Measurements from ENCODE around the gene VWA7.

VWA7 gene

DNA sequence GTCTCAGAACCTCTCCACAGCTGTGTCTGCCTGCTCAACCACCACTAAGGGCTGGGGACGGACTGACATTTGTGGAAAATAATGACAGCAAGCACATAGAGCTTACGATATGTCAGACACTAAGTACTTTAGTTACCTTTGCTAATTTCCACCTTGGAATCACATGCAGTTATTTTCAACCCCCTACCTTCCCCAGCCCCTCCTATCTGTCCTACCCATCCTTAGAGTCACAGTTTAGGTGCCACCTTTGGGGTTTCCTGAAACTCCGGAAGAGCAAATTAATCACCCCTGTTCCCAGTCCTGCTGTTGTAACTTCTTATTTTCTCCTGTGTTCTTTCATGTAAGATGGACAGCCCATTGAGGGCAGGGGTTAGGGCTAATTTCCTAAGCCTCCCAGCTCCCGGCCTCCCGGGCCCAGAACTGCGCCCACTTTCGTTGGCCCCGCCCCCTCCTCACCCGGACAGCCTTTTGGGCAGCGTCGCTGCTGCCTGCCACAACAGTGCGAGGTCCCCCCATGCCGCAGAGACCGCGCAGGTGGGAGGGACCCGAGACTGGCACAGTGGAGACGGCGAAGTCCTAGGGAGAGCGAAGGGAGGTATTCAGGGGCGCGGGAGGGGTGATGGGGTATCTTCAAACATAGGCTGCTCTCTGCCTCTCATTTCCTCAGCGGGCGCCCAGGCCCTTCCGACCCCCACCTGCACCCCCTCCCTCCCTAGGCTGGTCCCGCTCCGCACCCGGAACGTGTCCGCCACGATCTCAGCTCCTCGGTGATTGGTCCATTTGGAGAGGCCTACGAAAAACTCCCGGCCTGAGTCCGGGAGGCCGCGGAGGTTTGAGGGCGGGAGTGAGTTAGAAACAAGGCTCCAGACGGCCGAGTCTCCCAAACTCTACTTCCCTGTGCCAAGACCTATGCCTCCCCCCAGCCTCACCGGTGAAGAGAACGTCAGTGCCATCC lies 49.1 kb downstream of the VWA7 start:
- no peak for DNase-seq
- no peak overlapping the region for H3K4me3 ChIP-seq (ENCODE audit: low read depth, low read length)
- in situ Hi-C loops (cut with HindIII; ENCODE audit: low pct_ligation_motif_present, low sequenced_read_pairs) = no loop called here
- H3K27ac ChIP-seq = no peak overlapping the region
- TF ChIP-seq, protein P1, sequence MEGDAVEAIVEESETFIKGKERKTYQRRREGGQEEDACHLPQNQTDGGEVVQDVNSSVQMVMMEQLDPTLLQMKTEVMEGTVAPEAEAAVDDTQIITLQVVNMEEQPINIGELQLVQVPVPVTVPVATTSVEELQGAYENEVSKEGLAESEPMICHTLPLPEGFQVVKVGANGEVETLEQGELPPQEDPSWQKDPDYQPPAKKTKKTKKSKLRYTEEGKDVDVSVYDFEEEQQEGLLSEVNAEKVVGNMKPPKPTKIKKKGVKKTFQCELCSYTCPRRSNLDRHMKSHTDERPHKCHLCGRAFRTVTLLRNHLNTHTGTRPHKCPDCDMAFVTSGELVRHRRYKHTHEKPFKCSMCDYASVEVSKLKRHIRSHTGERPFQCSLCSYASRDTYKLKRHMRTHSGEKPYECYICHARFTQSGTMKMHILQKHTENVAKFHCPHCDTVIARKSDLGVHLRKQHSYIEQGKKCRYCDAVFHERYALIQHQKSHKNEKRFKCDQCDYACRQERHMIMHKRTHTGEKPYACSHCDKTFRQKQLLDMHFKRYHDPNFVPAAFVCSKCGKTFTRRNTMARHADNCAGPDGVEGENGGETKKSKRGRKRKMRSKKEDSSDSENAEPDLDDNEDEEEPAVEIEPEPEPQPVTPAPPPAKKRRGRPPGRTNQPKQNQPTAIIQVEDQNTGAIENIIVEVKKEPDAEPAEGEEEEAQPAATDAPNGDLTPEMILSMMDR (IDR thresholded peaks at IDR 0.05; ENCODE audit: low read depth, low read length, missing control alignments) = no peak
- peaks cover 41% of the 10 kb centered on the region for H3K36me3 ChIP-seq (replicated peaks)
- H3K27me3 ChIP-seq (replicated peaks) = no peaks in the 10 kb centered on the region

DNA sequence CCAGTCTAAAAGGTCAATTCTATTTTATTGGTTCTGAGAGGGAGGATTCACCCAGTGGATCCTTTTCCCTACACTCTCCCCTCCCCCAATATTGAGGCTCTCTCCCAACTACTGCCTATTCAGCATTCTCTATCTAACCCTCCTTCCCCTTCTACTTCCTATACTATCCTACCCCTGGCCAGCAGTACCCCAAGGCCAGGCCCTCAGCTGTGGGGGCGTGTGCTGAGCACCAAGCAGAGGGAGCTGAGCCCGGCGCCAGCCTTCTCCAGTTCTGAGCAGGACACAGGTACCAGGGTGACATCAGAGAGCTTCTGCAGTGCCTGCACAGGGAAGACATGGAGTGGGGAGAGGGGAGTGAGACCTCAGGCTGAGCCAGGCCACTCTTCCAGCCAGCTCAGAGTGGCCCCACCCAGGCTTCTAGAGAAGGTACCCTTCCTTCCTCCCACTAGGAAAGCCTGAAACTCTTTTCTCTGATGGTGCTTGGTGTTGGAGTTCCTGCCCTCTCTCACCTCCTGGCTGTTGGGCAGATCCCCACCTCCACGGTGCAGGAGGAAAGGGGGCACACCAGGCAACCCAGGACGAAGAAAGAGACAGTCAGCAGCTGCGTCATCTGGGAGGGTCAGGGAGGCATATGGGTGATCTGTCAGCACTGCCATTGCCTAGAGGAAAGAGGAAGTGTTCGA lies 50.0 kb downstream of the VWA7 start:
- H3K27me3 ChIP-seq (replicated peaks) = no peaks in the 10 kb centered on the region
- peaks cover 33% of the 10 kb centered on the region for H3K36me3 ChIP-seq (replicated peaks)
- no peak overlapping the region for H3K4me3 ChIP-seq (ENCODE audit: low read depth, low read length)
- H3K27ac ChIP-seq = no peak overlapping the region
- TF ChIP-seq, protein P1 (IDR thresholded peaks at IDR 0.05; ENCODE audit: low read depth, low read length, missing control alignments) = no peak
- no peak for DNase-seq
- in situ Hi-C loops (cut with HindIII; ENCODE audit: low pct_ligation_motif_present, low sequenced_read_pairs) = no loop called here

- H3K36me3 ChIP-seq (replicated peaks) = peaks cover 20% of the 10 kb centered on the region
- H3K27me3 ChIP-seq (replicated peaks) = no peaks in the 10 kb centered on the region
- TF ChIP-seq, protein P1 (IDR thresholded peaks at IDR 0.05; ENCODE audit: low read depth, low read length, missing control alignments) = no peak
- in situ Hi-C loops (cut with HindIII; ENCODE audit: low pct_ligation_motif_present, low sequenced_read_pairs) = no loop called here
- DNase-seq = no peak
- no peak overlapping the region for H3K4me3 ChIP-seq (ENCODE audit: low read depth, low read length)
- no peak overlapping the region for H3K27ac ChIP-seq
Measured at GRCh38 chr6:31725502-31726350, 51.4 kb downstream of the VWA7 start.

DNA sequence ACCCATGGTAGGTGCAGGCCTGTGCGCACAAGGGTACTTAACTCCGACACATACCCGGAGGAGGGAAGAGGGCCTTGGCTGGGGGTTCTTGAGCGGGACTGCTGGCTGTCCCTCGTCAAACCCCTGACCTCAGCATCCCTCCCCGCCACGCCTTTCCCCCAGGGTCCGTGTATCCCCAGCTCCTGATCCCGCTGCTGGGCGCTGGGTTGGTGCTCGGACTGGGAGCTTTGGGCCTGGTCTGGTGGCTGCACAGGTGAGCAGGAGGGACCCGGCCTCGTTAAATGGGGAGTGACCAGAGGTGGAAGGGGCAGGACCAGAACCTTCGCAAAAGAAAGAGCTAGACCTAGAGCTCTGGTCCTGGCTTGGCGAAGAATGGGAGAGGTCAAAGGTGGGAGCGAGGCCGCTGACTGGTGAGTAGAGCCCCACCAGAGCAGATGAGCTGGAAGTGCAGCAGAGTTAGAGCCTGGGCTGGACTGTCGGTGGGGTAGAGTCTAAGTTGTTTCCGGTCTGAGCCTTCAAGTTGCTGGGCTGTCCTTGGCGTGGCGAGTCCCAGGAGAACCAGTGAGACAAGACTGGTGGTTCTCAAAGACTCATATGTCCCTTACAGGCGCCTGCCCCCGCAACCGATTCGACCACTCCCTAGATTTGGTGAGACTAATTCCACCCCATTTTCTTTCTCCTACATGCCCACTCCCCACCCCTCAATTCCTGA lies 53.0 kb downstream of the VWA7 start:
- DNase-seq = no peak
- TF ChIP-seq, protein P1 (IDR thresholded peaks at IDR 0.05; ENCODE audit: low read depth, low read length, missing control alignments) = no peak
- peaks cover 17% of the 10 kb centered on the region for H3K36me3 ChIP-seq (replicated peaks)
- no peak overlapping the region for H3K4me3 ChIP-seq (ENCODE audit: low read depth, low read length)
- no peak overlapping the region for H3K27ac ChIP-seq
- H3K27me3 ChIP-seq (replicated peaks) = no peaks in the 10 kb centered on the region
- in situ Hi-C loops (cut with HindIII; ENCODE audit: low pct_ligation_motif_present, low sequenced_read_pairs) = no loop called here

GRCh38 chr6:31723245-31723979 lies 53.7 kb downstream of the VWA7 start, which contains the start of gene MPIG6B:
TSS of gene MPIG6B (plus strand) at chr6:31723373. CDS start at chr6:31723384, 11 bp downstream.
- Histone ChIP-seq H3K27ac (no peak within 1 kb of the TSS), H3K36me3 (replicated peaks) (peaks cover 17% of the 10 kb centered on the region), H3K4me3 (ENCODE audit: low read depth, low read length) (no peak within 1 kb of the TSS), H3K27me3 (replicated peaks) (no peaks in the 10 kb centered on the region)
- TF ChIP-seq, protein P1 (IDR thresholded peaks at IDR 0.05; ENCODE audit: low read depth, low read length, missing control alignments) = no peak
- DNase-seq = no peak
- in situ Hi-C loops (cut with HindIII; ENCODE audit: low pct_ligation_motif_present, low sequenced_read_pairs) = no loop called here

Data from brain microvascular endothelial cell (primary cell).